Measurements from ENCODE around the gene EFHD2.

The EFHD2 gene

GRCh38 chr1:15445390-15446122 lies 35.9 kb downstream of the EFHD2 start:
- TF ChIP-seq CREB5 (CRISPR knock-in tag; IDR thresholded peaks at IDR 0.05; ENCODE audit: low read depth) (no peak), ISL1 (CRISPR knock-in tag; IDR thresholded peaks at IDR 0.05) (no peak)
- no peak for ATAC-seq

GRCh38 chr1:15446212-15446611 lies 36.5 kb downstream of the EFHD2 start:
- no peak for TF ChIP-seq CREB5 (CRISPR knock-in tag; IDR thresholded peaks at IDR 0.05; ENCODE audit: low read depth)
- TF ChIP-seq ZNF565 (CRISPR knock-in tag; conservative IDR thresholded peaks at IDR 0.05; ENCODE audit: low read depth), result no peak
- no peak for TF ChIP-seq TCF4 (CRISPR knock-in tag; IDR thresholded peaks at IDR 0.05; ENCODE audit: borderline replicate concordance)
- TF ChIP-seq BACH2 (CRISPR knock-in tag; IDR thresholded peaks at IDR 0.05; ENCODE audit: borderline replicate concordance), result no peak
- no peak for TF ChIP-seq ZC3H10 (CRISPR knock-in tag; IDR thresholded peaks at IDR 0.05)
- TF ChIP-seq POU6F1 (CRISPR knock-in tag; IDR thresholded peaks at IDR 0.05; ENCODE audit: borderline replicate concordance, low read depth), result no peak
- no peak for TF ChIP-seq ARNTL (CRISPR knock-in tag; IDR thresholded peaks at IDR 0.05; ENCODE audit: borderline replicate concordance, low read depth)
- no peak for TF ChIP-seq PATZ1 (CRISPR knock-in tag; IDR thresholded peaks at IDR 0.05; ENCODE audit: borderline replicate concordance)
- TF ChIP-seq RARB (CRISPR knock-in tag; IDR thresholded peaks at IDR 0.05), result no peak
- no peak for TF ChIP-seq ZFP30 (CRISPR knock-in tag; IDR thresholded peaks at IDR 0.05)
- no peak for TF ChIP-seq ZNF8 (CRISPR knock-in tag; IDR thresholded peaks at IDR 0.05)
- no peak for TF ChIP-seq TSHZ2 (CRISPR knock-in tag; IDR thresholded peaks at IDR 0.05)
- no peak for TF ChIP-seq TOX (CRISPR knock-in tag; IDR thresholded peaks at IDR 0.05; ENCODE audit: borderline replicate concordance)
- ATAC-seq, result no peak

- no peak for ATAC-seq
- TF ChIP-seq CSDC2 (CRISPR knock-in tag; IDR thresholded peaks at IDR 0.05), result no peak
- TF ChIP-seq ESRRG (CRISPR knock-in tag; IDR thresholded peaks at IDR 0.05), result no peak
- TF ChIP-seq PPARA (CRISPR knock-in tag; IDR thresholded peaks at IDR 0.05; ENCODE audit: borderline replicate concordance), result no peak
- no peak for TF ChIP-seq POU6F1 (CRISPR knock-in tag; IDR thresholded peaks at IDR 0.05; ENCODE audit: borderline replicate concordance, low read depth)
- no peak for TF ChIP-seq SNAI2 (CRISPR knock-in tag; IDR thresholded peaks at IDR 0.05)
- TF ChIP-seq TSHZ2 (CRISPR knock-in tag; IDR thresholded peaks at IDR 0.05), result no peak
- no peak for TF ChIP-seq ISL1 (CRISPR knock-in tag; IDR thresholded peaks at IDR 0.05)
- TF ChIP-seq PATZ1 (CRISPR knock-in tag; IDR thresholded peaks at IDR 0.05; ENCODE audit: borderline replicate concordance), result no peak
- no peak for TF ChIP-seq BACH2 (CRISPR knock-in tag; IDR thresholded peaks at IDR 0.05; ENCODE audit: borderline replicate concordance)
- no peak for TF ChIP-seq ZFP3 (CRISPR knock-in tag; IDR thresholded peaks at IDR 0.05)
- no peak for TF ChIP-seq TOX (CRISPR knock-in tag; IDR thresholded peaks at IDR 0.05; ENCODE audit: borderline replicate concordance)
- TF ChIP-seq RARB (CRISPR knock-in tag; IDR thresholded peaks at IDR 0.05), result no peak
- no peak for TF ChIP-seq ZC3H10 (CRISPR knock-in tag; IDR thresholded peaks at IDR 0.05)
These were observed 39.3 kb downstream of the EFHD2 start for GRCh38 chr1:15448877-15449462.

All from SK-N-SH treated with all-trans-retinoic acid at 6 μM for 48 hours (cell line).